Eye (tissue), 1 donor: ENCODE data around the gene HOXA3.
A peak's percentile ranks its signal among the peaks of the same experiment; 100 is the strongest.

Experiments
- DNase-seq: peaks from one replicate; pipeline ENCODE4 v3.0.0-alpha.2; 2015

HOXA3 gene

DNA sequence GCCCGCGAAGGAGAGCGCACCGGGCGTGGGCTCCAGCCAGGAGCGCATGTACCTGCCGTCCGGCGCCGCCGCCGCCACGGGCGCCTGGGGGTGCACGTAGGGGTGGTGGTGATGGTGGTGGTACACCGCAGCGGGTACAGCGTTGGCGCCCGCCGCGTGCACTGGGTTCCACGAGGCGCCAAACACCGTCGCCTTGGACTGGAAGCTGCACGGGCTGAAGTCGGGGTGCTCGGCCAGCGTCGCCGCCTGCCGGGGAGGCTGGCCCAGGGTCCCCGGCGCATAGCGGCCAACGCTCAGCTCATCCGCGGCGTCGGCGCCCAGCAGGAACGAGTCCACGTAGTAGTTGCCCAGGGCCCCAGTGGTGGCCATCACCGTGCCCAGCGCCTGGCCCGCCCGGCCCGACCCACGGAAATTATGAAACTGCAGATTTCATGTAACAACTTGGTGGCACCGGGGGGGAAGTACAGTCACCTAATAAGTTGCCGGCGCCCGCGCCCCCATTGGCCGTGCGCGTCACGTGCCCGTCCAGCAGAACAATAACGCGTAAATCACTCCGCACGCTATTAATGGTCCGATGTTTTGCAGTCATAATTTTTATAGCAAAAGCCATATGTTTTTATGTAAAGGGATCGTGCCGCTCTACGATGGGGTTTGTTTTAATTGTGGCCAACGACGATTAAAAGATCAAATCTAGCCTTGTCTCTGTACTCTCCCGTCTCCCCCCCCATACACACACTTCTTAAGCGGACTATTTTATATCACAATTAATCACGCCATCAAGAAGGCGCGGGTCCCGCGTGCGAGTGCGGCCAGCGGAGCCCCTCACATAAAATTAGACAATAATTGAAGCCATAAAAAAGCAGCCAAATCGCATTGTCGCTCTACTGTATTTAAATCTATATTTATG is 13.0 kb upstream of the HOXA3 start, which contains the start of gene HOXA9:
HOXA9 (minus strand) TSS at position 449 of the 907 bp plus-strand sequence; CDS start at position 369, 80 bp downstream.
- no peak for DNase-seq

DNA sequence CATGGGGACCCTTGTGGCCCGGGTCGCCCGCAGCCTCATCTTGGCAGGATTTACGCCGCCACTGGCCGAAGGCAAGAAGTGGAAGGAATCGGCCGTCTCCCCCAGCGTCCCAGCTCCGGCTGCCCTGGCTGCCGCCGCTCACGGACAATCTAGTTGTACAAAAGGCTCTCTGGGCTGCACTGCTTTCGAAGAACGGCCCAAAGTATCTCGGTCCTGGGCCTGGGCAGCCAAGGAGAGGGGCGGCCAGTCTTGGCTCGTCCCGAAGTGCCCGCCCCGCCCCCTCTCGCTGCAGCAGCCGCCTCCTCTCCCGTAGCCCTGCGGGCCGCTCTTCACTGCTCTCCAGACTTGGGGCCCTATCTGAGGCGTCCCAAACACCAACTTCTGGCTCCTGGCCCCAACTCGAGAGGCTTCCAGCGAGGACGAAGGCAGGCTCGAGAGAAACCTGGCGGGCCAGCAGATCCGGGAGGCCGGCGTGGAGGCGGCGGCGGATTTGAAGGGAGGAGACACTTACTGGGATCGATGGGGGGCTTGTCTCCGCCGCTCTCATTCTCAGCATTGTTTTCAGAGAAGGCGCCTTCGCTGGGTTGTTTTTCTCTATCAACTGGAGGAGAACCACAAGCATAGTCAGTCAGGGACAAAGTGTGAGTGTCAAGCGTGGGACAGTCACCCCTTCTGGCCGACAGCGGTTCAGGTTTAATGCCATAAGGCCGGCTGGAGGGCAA is 12.1 kb upstream of the HOXA3 start:
- no peak for DNase-seq

DNA sequence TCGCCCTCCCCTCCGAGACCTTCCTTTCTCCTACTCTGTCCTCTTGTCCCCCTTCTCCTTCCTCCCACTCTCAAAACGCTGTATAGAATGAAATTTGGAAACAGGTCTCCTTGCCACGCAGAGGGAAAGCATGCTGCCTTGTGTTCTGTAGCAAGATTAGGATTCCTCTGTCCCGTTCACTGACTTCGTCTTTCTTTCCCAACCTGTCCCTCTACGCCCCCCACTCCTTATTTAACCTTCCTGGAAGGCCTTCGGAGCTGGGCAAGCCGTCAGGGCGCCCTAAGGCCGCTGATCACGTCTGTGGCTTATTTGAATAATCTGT is 11.6 kb upstream of the HOXA3 start:
- no peak for DNase-seq

DNA sequence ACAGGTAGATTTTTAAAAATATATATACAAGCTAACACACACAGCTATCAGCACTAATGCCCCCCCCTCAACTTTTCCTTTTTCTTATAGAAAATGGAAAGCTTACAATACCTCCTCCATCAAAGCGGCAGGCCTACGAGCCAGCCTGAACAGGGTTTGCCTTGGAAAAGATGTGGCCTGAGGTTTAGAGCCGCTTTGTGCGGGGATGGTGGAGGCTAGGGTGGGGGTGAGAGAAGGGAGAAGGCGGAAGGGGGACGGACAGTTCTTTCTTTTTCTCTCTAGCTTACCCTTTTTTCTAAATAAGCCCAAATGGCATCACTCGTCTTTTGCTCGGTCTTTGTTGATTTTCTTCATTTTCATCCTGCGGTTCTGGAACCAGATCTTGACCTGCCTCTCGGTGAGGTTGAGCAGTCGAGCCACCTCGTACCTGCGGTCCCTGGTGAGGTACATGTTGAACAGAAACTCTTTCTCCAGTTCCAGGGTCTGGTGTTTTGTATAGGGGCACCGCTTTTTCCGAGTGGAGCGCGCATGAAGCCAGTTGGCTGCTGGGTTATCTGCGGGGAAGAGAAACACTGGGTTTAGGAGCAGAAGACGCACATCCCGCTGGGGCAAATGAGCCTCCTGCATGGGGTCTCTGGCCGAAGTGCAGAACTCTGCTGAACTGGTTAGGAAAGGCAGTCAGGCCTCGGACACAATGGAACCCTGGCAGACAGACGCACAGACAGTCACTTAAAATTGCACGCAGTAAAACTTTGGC is 11.1 kb upstream of the HOXA3 start:
- DNase-seq, result no peak

DNA sequence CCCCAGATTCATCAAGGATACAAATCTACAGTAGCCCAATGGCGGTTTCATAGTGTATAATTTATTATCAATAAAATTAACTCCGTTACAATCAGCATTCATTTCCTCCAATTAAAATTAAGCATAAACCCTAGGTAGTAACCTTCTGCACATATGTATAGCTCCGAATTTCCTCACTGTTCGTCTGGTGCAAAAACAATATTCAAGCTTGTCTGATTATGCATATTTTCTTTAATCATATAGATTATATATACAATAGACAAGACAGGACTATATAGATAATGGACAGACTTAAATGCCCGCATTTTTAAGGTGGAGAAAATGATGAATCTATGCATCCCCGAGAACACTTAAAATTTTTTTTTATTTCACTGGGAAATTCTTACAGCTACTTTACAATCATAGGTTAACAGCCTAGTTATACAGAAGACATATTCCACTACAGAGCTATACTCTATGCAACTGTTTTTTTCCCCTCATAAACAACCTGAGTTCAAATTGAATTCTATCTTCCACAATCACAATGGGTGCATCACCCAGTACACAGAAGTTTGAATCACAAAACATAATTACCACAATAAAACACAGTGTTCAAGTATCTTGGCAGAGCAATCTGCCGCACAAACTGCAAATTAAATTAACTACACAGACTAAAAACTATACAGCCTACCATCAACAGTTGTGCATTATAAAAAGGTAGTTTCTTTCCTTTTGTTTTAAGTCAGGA is 10.3 kb upstream of the HOXA3 start:
- no peak for DNase-seq

DNA sequence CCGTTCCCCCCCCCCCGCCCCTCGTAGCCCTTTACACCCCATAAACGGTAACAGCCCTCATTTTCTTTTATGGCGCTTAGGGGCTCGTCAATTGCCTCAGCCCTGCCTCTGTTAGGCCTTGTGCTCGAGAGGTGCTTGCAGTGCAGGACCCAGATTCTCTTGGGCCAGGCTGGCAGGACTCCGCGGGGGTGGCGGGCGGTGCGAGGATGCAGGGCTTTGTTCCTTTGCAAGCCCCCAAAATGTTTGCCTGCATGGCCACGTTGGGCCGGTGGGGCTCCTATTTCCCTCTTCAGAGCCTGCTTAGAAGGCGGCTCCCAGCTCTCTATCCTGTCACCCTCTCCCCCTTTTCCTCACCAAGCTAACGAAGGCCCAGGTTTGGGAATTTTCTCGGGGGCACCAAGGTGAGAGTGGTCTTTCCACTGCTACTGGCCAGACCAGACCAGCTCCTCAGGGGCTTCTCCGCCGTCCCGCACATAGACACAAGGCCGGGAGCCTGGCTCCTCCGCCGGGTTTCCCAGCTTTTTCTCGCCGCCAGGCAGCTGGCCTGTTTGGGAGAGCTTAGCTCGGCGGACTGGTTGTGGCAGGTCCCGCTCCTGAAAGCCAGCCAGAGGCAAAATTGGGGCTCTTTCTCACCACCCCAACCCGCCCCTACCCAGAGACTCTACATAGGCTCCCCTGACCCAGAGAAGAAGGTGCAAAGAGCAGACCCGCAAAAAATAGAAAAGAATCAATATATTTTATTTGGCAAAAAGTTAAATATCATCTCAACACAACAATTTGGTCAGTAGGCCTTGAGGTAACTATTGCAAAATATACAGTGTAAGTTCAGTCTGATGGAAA is 9.6 kb upstream of the HOXA3 start:
- no peak for DNase-seq

DNA sequence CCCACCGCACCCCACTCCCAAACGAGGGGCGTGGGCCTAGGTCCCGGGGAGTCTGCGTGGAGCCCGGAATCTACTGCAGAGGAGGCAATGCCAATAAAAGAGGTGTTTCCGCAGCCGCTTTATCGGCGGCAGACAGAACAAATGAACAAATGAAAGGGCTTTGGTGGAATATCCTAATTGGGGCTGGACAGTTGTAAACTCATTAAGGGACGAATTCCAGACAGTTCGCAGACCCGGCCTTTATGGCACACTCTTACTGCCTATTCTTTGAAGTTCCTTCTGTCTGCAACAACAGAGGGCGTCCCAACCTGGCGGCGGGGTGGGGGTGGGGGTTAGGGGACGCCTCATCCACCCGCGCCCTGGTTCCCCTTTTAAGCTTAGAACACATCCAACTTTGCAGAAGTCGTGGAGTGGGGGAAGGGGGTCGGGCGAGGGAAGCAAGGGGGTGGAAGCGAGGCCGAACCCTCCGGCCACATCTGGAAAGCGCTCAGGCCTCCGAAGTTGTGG is 8.9 kb upstream of the HOXA3 start:
- DNase-seq, result no peak

DNA sequence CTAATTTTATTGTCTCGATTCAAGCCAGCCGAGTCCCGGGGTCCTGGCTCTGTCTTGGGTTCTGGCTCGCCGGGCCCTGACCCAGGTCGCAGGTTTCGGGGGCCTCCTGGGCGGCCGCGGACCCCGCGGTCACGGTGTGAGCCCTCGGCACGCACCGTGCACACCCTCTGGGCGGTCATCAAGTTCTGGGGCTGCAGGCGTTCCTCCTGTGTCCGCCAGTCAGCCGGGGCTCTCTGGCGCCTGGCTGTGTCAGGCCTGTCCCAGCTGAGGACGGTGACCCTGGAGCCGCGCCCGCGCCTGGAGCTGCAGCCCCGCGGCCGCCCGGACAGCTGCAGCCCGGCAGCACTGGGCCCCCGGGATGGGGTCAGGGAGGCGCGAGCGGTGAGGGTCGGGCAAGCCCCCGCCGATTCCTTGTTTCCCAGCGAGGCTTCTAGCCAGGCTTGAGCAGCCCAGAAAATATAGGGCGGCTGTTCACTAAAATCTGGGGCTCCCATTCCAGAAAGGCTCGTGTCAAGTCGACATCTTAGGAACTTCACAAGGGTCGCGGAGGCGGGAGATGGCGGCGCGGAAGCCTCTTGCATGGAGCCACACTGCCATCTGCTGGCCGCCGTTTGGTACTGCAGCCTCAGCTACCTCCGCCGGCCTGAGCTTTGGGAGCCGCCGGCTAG is 8.3 kb upstream of the HOXA3 start:
- peak; percentile 95 for DNase-seq

DNA sequence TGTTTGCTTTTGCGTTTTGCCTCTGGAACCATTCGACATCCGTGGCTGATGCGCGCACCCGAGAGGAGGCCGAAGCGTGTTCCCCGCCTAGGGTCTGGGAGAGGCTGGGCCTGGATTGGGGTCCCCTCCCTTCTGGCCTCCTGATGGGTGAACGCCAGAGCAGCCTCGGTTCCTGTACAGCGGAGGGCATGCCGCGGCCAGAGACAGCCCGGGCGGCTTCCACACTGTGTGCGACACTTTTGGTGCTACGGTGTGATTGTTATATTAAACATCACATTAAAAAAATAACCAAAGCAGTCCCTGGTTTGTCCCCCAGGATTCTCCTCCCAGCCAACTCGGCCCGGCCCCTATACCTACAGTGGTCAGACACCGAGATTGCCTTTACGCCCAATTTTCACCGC is 7.8 kb upstream of the HOXA3 start:
- peak; percentile 60 for DNase-seq

DNA sequence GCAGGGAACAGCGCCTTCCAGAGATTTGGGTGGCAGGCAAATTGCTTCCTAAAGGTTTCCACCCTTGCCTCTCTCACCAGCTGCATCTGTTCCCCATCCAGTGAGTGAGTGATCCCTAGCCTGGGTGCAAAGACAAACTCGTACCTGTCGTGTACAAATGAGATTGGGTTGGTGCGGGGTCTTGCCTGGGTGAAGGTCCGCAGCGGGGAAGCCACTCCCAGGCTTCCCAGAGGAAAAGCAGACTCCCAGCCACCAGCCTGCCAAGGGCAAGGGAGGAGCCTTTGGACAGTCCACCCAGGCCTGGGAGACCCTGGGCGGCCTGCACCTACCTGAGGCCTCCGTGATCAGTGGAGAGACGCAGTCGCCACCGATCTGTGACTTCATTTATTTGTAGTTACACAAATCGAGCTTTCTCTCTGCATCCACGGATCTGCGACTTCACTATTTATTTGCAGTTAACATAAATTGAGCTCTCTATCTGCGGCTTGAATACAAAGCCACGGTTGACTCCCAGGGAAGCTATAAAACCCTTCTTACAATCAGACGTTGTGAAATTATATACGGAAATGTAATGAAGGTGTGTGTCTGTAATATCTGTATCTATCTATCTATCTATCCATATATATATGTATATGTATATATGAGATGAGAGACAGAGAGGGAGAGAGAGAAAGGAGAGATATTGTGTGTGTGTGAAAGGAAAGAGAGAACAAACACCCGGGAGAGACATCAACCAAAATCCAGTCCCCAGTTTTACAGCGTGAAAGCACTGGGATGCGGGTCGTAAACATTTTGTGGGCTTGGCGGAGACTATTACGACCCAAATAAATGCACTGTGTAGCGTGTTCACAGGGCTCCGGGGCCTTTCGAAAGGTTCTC is 7.1 kb upstream of the HOXA3 start:
- no peak for DNase-seq

DNA sequence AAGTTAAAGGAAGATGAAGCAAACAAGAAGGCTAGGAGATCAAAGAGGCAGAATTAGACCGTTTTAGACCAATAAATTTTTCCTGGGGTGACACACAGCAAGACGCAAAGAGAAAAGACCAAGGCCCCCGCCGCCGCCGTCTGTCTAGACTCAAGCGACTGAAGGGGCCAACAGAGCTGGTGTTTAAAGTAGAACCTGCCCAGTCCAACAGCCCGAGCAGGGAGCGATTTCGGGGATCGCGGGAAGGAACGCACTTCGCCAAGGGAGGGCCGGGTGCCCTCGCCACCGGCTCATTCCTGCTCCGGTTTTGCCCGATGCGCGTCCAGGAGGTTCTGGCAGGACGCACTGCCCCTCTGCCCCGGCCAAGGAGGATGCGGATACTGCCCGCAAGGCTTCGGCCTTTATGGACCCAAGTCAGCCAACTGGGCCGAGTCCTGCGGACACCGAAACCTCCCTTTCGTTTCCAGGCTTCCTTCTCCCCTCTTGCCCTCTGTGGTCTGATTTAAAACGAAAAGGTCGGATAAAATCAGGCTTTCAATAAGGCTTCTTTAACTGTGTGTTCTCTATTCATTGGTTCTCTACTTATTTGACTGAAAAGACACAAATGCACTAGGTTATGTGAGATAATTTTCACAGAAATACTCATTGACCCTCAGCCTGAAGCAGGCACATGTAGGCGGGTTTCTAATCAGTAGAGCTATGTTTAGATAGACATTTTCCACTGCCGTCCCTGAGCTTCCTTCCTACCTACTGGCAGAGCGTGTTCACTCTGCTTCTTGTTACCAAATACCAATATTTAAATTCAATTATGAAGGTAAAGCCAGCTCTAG is 6.3 kb upstream of the HOXA3 start:
- peak; percentile 81 for DNase-seq

DNA sequence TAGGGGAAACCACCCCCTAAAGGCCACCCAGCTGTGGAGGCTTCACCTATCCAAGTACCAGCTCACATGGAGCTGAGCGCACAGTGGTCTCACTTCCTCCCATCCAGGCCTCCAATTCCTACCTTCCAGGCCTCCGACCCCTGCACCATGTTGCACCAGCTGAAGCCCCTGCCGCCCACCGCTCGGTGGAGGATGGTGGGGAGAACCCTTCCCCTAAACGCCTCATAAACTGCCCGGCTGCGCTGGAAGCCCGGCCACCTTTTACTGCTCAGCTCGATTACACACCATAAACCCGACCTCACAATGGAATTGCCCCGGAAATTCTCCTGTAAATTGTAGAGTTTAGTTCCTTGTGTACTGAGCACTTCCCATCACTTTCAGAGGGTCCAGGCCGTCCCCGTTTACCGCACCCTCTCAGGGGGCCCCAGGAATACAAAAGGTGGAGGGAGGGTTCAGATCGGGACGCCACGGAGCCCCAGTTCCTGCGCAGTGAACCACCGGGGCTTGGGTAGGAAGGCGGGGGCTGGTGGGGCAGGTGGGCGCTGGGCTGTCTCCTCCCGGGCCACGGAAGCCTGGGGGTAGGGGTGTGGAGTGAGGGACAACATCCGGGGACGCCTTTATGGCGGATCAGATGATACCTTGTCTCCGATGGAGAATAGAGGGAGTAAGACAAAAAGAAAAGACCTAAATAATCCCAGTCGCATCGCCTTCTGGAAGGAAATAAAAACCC is 5.5 kb upstream of the HOXA3 start:
- no peak for DNase-seq

DNA sequence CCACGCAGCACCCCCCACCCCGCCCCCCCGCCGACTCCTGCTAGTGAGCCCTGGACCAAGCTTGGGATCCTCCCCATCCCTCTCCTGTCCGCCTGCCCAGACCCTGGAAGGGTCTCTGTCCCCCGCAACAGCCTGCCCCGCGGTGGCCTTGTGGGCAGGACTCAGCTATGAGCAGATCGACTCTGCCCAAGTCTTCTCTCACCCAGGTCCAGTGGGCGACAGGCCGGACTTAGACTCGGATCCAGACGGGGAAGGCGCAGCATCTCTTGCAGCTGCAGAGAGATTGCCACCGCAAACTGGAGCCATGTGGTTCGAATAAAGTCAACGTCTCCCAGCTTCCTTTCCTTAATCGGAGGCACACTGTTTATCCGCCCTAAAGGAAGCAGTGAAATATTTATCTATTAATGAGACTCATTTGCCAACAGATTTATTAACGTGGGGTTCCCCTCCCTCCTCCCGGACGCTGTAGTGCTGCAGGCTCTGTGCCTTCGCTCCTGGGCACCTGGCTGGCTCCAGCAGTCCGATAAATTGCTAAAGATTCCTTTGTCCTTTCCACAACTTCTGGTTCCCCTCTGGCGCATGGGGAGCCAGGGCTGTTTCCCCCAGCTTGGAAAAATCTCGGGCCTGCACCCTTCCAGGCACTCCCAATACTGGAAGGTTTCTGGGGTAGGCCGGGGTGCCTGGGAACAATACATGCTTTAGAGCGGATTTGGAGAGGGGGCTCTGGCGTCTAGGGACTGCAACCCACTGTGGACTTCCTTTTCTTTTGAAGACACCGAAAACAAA is 4.7 kb upstream of the HOXA3 start:
- no peak for DNase-seq

DNA sequence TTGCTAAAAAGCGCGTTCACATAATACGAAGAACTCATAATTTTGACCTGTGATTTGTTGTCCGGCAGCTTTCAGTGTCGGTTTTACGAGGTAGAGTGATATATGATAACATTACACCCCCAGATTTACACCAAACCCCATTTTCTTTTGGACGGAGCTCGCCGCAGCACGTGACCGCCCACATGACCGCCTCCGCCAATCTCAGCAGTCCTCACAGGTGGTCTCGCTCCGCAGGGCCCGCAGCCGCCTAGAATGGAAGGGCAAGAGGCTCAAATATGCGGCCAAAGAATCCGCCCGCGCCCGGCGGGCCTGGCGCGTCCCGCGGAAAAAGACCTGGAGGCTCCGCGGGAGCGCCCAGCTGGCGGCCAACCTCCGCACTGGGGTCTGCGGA is 4.1 kb upstream of the HOXA3 start, which contains the start of gene HOXA7:
HOXA7 (minus strand) TSS at position 168 of the 391 bp plus-strand sequence; CDS start at position 38, 130 bp downstream.
- DNase-seq, result no peak

DNA sequence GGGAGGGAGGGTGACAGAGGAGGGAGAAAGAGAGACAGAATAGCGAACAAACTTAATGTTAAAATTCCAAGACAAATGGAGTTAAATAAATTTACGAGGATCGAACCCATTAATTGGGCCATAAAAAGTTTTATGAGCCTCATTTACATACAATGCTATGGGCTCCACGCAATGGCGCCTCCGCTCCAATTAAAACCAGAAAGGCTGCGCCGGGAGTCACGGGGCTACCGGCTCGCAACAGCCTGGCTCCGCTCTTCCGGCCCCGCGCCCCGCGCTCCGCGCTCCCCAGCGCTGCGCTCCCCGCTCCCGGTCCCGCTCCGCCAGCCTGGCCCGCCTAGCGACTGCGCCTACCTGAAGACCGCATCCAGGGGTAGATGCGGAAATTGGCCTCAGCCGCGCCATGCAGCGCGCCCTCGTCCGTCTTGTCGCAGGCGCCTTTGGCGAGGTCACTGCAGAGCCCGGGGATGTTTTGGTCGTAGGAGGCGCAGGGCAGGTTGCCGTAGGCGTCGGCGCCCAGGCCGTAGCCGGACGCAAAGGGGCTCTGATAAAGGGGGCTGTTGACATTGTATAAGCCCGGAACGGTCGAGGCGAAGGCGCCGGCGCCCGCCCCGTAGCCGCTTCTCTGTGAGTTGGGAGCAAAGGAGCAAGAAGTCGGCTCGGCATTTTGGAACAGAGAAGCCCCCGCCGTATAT is 3.6 kb upstream of the HOXA3 start:
- no peak for DNase-seq
